ENCODE results near the gene PCDHA4.
"Not testable (repeated sequence)": the region's sequence is repeated elsewhere in the genome, so short reads cannot be mapped to it uniquely, and the experiment has no call there.

The PCDHA4 gene

GRCh38 chr5:140801494-140801841 is 5.4 kb upstream of the PCDHA4 start:
- TF ChIP-seq, protein P1, sequence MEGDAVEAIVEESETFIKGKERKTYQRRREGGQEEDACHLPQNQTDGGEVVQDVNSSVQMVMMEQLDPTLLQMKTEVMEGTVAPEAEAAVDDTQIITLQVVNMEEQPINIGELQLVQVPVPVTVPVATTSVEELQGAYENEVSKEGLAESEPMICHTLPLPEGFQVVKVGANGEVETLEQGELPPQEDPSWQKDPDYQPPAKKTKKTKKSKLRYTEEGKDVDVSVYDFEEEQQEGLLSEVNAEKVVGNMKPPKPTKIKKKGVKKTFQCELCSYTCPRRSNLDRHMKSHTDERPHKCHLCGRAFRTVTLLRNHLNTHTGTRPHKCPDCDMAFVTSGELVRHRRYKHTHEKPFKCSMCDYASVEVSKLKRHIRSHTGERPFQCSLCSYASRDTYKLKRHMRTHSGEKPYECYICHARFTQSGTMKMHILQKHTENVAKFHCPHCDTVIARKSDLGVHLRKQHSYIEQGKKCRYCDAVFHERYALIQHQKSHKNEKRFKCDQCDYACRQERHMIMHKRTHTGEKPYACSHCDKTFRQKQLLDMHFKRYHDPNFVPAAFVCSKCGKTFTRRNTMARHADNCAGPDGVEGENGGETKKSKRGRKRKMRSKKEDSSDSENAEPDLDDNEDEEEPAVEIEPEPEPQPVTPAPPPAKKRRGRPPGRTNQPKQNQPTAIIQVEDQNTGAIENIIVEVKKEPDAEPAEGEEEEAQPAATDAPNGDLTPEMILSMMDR (IDR thresholded peaks at IDR 0.05), result no peak
- no peak overlapping the region for H3K4me3 ChIP-seq (ENCODE audit: low read depth in 1 of 2, low read length in 1 of 2)

GRCh38 chr5:140802381-140802780 is 4.5 kb upstream of the PCDHA4 start:
- peaks cover 30% of the 10 kb centered on the region for H3K9me3 ChIP-seq
- not testable (repeated sequence) for H3K4me1 ChIP-seq (ENCODE audit: control insufficient read depth in 1 of 2, insufficient read depth in 1 of 2, low read depth in 1 of 2, low read length in 1 of 2); H3K27ac ChIP-seq; H3K36me3 ChIP-seq; H3K4me3 ChIP-seq (ENCODE audit: low read depth in 1 of 2, low read length in 1 of 2)
- H3K27me3 ChIP-seq, result peaks cover 33% of the 10 kb centered on the region

More at GRCh38 chr5:140801494-140801841, 5.4 kb upstream of the PCDHA4 start:
- Histone ChIP-seq H3K36me3 (no peaks in the 10 kb centered on the region), H3K4me1 (ENCODE audit: control insufficient read depth in 1 of 2, insufficient read depth in 1 of 2, low read depth in 1 of 2, low read length in 1 of 2) (no peaks in the 10 kb centered on the region), H3K27me3 (peaks cover 24% of the 10 kb centered on the region), H3K9me3 (peaks cover 36% of the 10 kb centered on the region), H3K27ac (no peak overlapping the region)

- Histone ChIP-seq H3K9me3 (peaks cover 28% of the 10 kb centered on the region), H3K27me3 (peaks cover 35% of the 10 kb centered on the region), H3K4me1 (ENCODE audit: control insufficient read depth in 1 of 2, insufficient read depth in 1 of 2, low read depth in 1 of 2, low read length in 1 of 2) (no peaks in the 10 kb centered on the region), H3K36me3 (no peaks in the 10 kb centered on the region), H3K27ac (no peak overlapping the region), H3K4me3 (ENCODE audit: low read depth in 1 of 2, low read length in 1 of 2) (no peak overlapping the region)
- TF ChIP-seq, protein P1 (IDR thresholded peaks at IDR 0.05), result no peak
Observed at GRCh38 chr5:140802781-140803271, 4.0 kb upstream of the PCDHA4 start.

DNA sequence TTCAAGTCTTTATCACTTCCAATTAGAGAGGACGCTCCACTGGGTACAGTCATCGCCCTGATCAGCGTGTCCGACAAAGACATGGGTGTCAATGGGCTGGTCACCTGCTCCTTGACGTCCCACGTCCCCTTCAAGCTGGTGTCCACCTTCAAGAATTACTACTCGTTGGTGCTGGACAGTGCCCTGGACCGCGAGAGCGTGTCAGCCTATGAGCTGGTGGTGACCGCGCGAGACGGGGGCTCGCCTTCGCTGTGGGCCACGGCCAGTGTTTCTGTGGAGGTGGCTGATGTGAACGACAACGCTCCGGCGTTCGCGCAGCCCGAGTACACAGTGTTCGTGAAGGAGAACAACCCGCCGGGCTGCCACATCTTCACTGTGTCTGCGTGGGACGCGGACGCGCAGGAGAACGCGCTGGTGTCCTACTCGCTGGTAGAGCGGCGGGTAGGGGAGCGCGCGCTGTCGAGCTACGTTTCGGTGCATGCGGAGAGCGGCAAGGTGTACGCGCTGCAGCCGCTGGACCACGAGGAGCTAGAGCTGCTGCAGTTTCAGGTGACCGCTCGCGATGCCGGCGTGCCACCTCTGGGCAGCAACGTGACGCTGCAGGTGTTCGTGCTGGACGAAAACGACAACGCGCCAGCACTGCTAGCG is 1.5 kb downstream of the PCDHA4 start:
- not testable (repeated sequence) for H3K36me3 ChIP-seq; H3K9me3 ChIP-seq; H3K4me3 ChIP-seq (ENCODE audit: low read depth in 1 of 2, low read length in 1 of 2); H3K27ac ChIP-seq; H3K4me1 ChIP-seq (ENCODE audit: control insufficient read depth in 1 of 2, insufficient read depth in 1 of 2, low read depth in 1 of 2, low read length in 1 of 2)
- peaks cover 10% of the 10 kb centered on the region for H3K27me3 ChIP-seq

DNA sequence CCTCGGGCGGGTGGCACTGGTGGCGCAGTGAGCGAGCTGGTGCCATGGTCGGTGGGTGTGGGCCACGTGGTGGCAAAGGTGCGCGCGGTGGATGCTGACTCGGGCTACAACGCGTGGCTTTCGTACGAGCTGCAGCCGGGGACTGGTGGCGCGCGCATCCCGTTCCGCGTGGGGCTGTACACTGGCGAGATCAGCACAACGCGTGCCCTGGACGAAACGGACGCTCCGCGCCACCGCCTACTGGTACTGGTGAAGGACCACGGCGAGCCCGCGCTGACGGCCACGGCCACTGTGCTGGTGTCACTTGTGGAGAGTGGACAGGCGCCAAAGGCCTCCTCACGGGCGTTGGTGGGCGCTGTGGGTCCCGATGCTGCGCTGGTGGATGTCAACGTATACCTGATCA is 2.0 kb downstream of the PCDHA4 start:
- Histone ChIP-seq H3K4me3 (ENCODE audit: low read depth in 1 of 2, low read length in 1 of 2) (no peak overlapping the region), H3K36me3 (no peaks in the 10 kb centered on the region), H3K27ac (no peak overlapping the region), H3K27me3 (peaks cover 10% of the 10 kb centered on the region), H3K4me1 (ENCODE audit: control insufficient read depth in 1 of 2, insufficient read depth in 1 of 2, low read depth in 1 of 2, low read length in 1 of 2) (no peaks in the 10 kb centered on the region), H3K9me3 (no peaks in the 10 kb centered on the region)
- TF ChIP-seq, protein P1 (IDR thresholded peaks at IDR 0.05), result no peak

- peaks cover 25% of the 10 kb centered on the region for H3K9me3 ChIP-seq
- H3K36me3 ChIP-seq, result no peaks in the 10 kb centered on the region
- no peaks in the 10 kb centered on the region for H3K4me1 ChIP-seq (ENCODE audit: control insufficient read depth in 1 of 2, insufficient read depth in 1 of 2, low read depth in 1 of 2, low read length in 1 of 2)
- TF ChIP-seq, protein P1 (IDR thresholded peaks at IDR 0.05), result no peak
- no peaks in the 10 kb centered on the region for H3K27me3 ChIP-seq
- H3K27ac ChIP-seq, result no peak within 1 kb of the TSS
- no peak within 1 kb of the TSS for H3K4me3 ChIP-seq (ENCODE audit: low read depth in 1 of 2, low read length in 1 of 2)
Observed at GRCh38 chr5:140821375-140822280, 14.8 kb downstream of the PCDHA4 start, which contains the start of gene PCDHA5. TSS of gene PCDHA5 (plus strand) at chr5:140821613.

Data from neutrophil (primary cell).